IPS DF 6.9 (cell line): ENCODE results near the gene GSK3A.
A peak's percentile ranks its signal among the peaks of the same experiment; 100 is the strongest.
"Not testable (repeated sequence)": the region's sequence is repeated elsewhere in the genome, so short reads cannot be mapped to it uniquely, and the experiment has no call there.

ENCODE experiments used
- DNase-seq: peaks from one replicate; pipeline ENCODE4 v3.0.0-alpha.2; 2013; ENCODE audit warnings: low read depth, low spot score
- H3K27ac ChIP-seq: one replicate; pipeline ENCODE4 v1.5.1; 2013; ENCODE audit warnings: low read length, control low read depth
- H3K27me3 ChIP-seq: 2 replicates; pipeline ENCODE4 v1.6.1; 2013; ENCODE audit warnings: mild to moderate bottlenecking, low read length; ENCODE audit not compliant: control insufficient read depth, insufficient read depth
- H3K36me3 ChIP-seq: 2 replicates; pipeline ENCODE4 v1.6.1; 2013; ENCODE audit warnings: low read length; ENCODE audit not compliant: control insufficient read depth, insufficient read depth
- H3K4me1 ChIP-seq: 2 replicates; pipeline ENCODE4 v1.6.1; 2013; ENCODE audit warnings: low read length; ENCODE audit not compliant: control insufficient read depth, insufficient read depth
- H3K4me3 ChIP-seq: 2 replicates; pipeline ENCODE4 v1.5.1; 2013; ENCODE audit warnings: mild to moderate bottlenecking, low read length
- H3K9me3 ChIP-seq: 2 replicates; pipeline ENCODE4 v1.6.1; 2013; ENCODE audit warnings: low read length, inconsistent platforms; ENCODE audit not compliant: control insufficient read depth, insufficient read depth
- WGBS: extraction: QIAGEN DNeasy Blood & Tissue Kit; methylation state at CpG from one replicate; pipeline ENCODE4 v1.1.7; 2013; ENCODE audit warnings: mixed read lengths, missing lambda C conversion rate; ENCODE audit not compliant: insufficient read length, insufficient coverage; 5-methylcytosine and 5-hydroxymethylcytosine counted together

Gene GSK3A

DNA sequence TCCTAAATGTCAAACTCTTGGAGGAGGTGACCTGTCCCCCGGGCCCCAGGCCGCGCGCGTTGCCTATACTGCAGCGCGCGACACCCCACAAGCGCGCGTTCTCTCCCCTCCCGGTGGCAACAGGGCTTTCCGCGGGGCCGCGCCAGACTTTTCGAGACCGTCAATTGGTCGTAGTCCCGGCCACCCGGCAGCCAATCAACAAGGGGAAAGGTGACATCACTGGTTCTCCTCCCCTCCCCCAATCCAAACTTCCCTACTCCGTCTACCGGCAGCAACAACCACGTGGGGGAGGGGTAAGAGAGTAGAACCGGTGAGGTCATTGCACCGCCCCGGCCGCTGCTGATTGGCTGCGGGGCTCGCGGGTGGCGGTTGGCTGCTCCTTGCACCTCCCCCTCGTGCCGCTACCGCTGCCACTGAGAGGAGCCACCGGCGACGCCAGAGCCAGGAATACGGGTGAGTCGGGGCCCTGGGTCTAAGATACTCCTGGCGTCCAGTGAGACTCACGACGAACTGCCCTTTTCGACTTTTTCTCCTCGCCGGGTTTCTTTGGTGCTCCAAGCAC is 25.8 kb upstream of the GSK3A start:
- H3K27me3 ChIP-seq = no peaks in the 10 kb centered on the region
- no peaks in the 10 kb centered on the region for H3K4me1 ChIP-seq
- H3K36me3 ChIP-seq = peaks cover 3% of the 10 kb centered on the region; the same call in 1 of the 2 replicates
- WGBS = no CpG with 5 or more reads among the region's 46 CpGs
- H3K4me3 ChIP-seq = peak overlapping the region; percentile 75; the same call in 1 of the 2 replicates
- H3K27ac ChIP-seq = no peak overlapping the region
- peak; percentile 99 for DNase-seq
- no peaks in the 10 kb centered on the region for H3K9me3 ChIP-seq

DNA sequence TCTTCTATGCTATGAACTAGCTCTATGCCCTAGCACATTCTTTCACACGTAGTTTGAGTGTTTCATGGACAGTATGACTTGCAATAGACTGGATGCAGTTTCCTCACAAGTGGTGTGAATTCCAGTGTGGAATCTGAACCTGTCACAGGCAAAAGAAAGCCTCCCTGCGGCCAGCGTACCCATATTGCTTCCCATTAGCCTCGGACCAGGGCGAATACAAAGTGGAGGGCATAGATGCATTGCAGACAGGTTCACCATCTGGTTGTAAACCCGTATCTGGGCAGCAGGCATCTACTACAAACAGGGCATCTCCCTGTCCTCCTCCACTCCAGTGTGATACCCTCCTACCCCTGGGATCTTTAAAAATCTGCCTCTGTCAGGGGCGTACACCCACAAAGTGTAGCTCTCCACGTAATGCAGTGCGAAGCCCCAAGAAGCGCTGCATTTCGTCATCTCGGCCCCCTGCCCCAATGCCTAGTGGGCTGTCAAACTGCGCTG is 25.3 kb upstream of the GSK3A start:
- Histone ChIP-seq H3K9me3 (no peaks in the 10 kb centered on the region), H3K36me3 (no peaks in the 10 kb centered on the region), H3K4me3 (peak overlapping the region; percentile 27; the same call in 1 of the 2 replicates), H3K27me3 (no peaks in the 10 kb centered on the region), H3K4me1 (no peaks in the 10 kb centered on the region), H3K27ac (no peak overlapping the region)
- no peak for DNase-seq
- WGBS = no CpG with 5 or more reads among the region's 13 CpGs

- not testable (repeated sequence) for H3K4me1 ChIP-seq, H3K9me3 ChIP-seq, H3K27ac ChIP-seq, H3K36me3 ChIP-seq, H3K4me3 ChIP-seq, DNase-seq, H3K27me3 ChIP-seq
- WGBS = no CpG with 5 or more reads among the region's 25 CpGs
Observed at GRCh38 chr19:42266928-42267603, 24.7 kb upstream of the GSK3A start.

GRCh38 chr19:42266105-42266504 is 23.7 kb upstream of the GSK3A start:
- not testable (repeated sequence) for H3K27me3 ChIP-seq, DNase-seq, H3K4me1 ChIP-seq, H3K4me3 ChIP-seq, H3K36me3 ChIP-seq, H3K27ac ChIP-seq, H3K9me3 ChIP-seq
- no CpG with 5 or more reads among the region's 4 CpGs for WGBS

DNA sequence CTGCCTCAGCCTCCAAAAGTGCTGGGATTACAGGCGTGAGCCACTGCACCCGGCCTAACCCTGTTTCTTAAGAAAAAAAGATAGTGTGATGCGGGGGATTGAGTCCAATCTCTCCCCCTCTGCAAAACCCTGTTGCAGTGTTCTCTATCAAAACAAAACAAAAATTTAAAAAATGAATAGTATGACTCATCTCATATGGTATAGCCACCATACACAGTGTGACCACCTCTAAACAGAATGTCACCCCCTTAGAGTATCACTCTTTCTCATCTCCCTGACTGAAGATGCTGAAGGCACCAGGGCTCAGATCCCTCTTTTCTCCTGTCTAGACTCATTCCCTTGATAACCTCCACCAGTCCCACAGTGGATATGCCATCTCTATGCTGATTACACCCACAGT is 19.4 kb upstream of the GSK3A start:
- no peaks in the 10 kb centered on the region for H3K4me1 ChIP-seq
- no CpG with 5 or more reads among the region's 3 CpGs for WGBS
- no peaks in the 10 kb centered on the region for H3K9me3 ChIP-seq
- H3K27me3 ChIP-seq = no peaks in the 10 kb centered on the region
- H3K36me3 ChIP-seq = no peaks in the 10 kb centered on the region
- no peak overlapping the region for H3K27ac ChIP-seq
- no peak for DNase-seq
- H3K4me3 ChIP-seq = no peak overlapping the region

GRCh38 chr19:42257842-42258241 is 15.4 kb upstream of the GSK3A start:
- H3K4me1 ChIP-seq, DNase-seq, H3K9me3 ChIP-seq, H3K27ac ChIP-seq, H3K27me3 ChIP-seq, H3K4me3 ChIP-seq, H3K36me3 ChIP-seq: not testable (repeated sequence)
- WGBS = no CpG with 5 or more reads among the region's 3 CpGs

DNA sequence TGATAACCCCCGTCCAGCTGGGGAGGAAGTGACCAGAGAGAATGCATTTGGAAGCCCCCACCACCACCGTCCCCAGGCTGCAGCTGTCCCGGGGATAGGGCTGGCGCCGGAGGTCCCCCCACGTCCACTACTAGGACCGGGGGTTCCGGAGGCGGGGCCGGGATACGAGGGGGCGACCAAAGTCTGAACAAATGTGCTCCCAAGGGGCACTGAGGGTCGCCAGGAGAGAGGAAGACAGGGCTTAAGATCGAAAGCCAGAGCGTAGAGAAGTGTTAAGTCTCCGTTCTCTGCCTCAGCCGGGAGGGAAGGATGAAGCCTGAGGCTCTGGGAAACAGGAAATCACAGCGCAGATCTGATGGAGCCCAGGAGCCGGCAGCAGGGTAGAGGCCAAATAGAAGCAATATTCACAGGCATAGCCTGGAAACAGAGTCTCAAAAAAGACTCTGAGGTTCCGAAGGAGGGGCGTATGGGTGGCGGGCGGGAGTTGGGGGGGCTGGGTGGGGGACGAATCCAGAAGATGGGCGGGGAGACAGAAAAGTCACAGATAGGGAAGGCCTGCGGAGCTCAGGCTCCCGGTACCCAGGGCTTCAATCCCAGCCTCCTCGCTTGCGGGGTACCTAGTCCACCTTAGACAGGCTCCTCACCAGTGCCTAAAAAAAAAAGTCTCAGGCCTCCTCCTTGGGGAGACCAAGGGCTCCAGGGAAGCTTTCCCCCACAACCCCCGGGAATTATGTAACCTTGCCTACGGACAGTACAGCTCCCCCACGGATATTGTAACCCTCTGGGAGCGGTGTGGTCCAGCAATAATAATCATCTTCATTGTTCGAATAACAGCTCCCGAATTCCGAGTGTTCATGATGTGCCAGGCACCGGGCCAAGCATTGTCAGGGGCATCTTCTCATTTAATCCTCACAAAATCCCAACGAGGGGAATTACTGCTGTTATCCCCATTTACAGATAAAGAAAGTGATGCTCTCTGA is 13.7 kb upstream of the GSK3A start:
- peak overlapping the region; percentile 37; the same call in 1 of the 2 replicates for H3K4me3 ChIP-seq
- no CpG with 5 or more reads among the region's 38 CpGs for WGBS
- no peak for DNase-seq

GRCh38 chr19:42254850-42255765 is 12.7 kb upstream of the GSK3A start, which contains the start of gene ERF:
ERF (minus strand) TSS chr19:42255128; CDS start chr19:42254999, 129 bp downstream.
- peak within 1 kb of the TSS; percentile 38 for H3K4me3 ChIP-seq
- no peaks in the 10 kb centered on the region for H3K9me3 ChIP-seq
- peaks cover 13% of the 10 kb centered on the region for H3K4me1 ChIP-seq
- peaks cover 4% of the 10 kb centered on the region; the same call in 1 of the 2 replicates for H3K36me3 ChIP-seq
- H3K27me3 ChIP-seq = no peaks in the 10 kb centered on the region
- DNase-seq = no peak
- no CpG with 5 or more reads among the region's 75 CpGs for WGBS
- no peak within 1 kb of the TSS for H3K27ac ChIP-seq

More for the DNA sequence above, 13.7 kb upstream of the GSK3A start:
- Histone ChIP-seq H3K27me3 (no peaks in the 10 kb centered on the region), H3K9me3 (no peaks in the 10 kb centered on the region), H3K4me1 (peaks cover 12% of the 10 kb centered on the region), H3K27ac (no peak overlapping the region), H3K36me3 (no peaks in the 10 kb centered on the region)

DNA sequence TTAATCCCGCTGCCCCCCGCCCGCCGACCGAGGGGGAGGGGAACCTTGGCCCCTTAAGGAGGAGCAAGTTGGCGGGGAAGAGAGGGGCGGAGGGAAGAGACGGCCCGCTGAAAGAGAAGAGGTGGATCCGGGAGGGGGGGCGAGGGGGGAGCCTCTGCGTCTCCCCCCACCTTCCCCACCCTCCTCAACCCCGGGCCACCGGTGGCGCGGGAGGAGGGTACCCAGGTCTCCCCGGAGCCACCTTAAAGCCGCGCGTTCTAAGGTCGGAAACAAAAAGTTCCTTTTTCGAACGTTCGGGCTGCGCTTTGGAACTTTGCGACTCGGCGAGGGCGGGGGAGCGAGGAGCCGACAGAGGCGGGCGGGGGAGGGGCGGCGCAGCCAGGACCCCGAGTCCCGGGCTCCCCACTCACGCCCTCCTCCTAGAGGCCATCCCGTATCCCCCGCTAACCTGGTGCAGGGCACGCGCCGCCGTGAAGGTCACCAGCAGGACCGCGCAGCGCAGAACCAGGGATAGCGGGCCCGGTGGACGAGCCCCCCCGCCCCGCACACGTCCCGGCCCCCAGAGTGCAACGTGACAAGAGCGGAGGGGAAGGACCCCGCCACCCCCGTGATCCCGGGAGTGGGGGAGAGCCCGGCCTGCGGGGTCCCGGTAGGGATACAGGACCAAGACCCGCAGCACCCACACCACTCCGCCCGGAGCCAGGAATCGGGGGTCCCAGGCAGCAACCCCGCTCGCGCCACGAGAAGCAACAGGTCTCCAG is 11.9 kb upstream of the GSK3A start:
- H3K27ac ChIP-seq = no peak overlapping the region
- peak overlapping the region; percentile 38 for H3K4me3 ChIP-seq
- peaks cover 7% of the 10 kb centered on the region; the same call in 1 of the 2 replicates for H3K36me3 ChIP-seq
- H3K4me1 ChIP-seq = peaks cover 13% of the 10 kb centered on the region
- H3K9me3 ChIP-seq = no peaks in the 10 kb centered on the region
- no peaks in the 10 kb centered on the region for H3K27me3 ChIP-seq
- no CpG with 5 or more reads among the region's 70 CpGs for WGBS
- DNase-seq = no peak
